Panc1 (cell line): ENCODE data around the gene CLUH.

Experiments used
- POLR2AphosphoS5 ChIP-seq: IDR thresholded peaks from 2 replicates; pipeline ENCODE4 v1.6.1; 2012; ENCODE audit warnings: mild to moderate bottlenecking, low read depth, low read length, moderate library complexity
- SIN3A ChIP-seq: IDR thresholded peaks from 2 replicates; pipeline ENCODE4 v1.6.1; 2012; ENCODE audit warnings: low read depth, mild to moderate bottlenecking, low read length, moderate library complexity, borderline replicate concordance; ENCODE audit not compliant: insufficient read depth
- TCF7L2 ChIP-seq: IDR thresholded peaks from 2 replicates; pipeline ENCODE4 v1.6.1; 2011; ENCODE audit warnings: mild to moderate bottlenecking, low read depth, low read length, inconsistent platforms
- TF ChIP-seq, protein P1 (sequence below): fragments of 450-650 bp; IDR thresholded peaks from 2 replicates; pipeline ENCODE4 v1.5.1; 2017; ENCODE audit warnings: mild to moderate bottlenecking
- TF ChIP-seq, protein P2 (sequence below), 2 experiments: IDR thresholded peaks; 2 replicates each; pipeline ENCODE4 v1.6.1; 2011 to 2012; ENCODE audit warnings: low read depth in 2 of 2, control low read depth in 1 of 2, low read length in 1 of 2, mild to moderate bottlenecking in 1 of 2, moderate library complexity in 1 of 2; ENCODE audit not compliant: insufficient read depth in 1 of 2

DNA sequence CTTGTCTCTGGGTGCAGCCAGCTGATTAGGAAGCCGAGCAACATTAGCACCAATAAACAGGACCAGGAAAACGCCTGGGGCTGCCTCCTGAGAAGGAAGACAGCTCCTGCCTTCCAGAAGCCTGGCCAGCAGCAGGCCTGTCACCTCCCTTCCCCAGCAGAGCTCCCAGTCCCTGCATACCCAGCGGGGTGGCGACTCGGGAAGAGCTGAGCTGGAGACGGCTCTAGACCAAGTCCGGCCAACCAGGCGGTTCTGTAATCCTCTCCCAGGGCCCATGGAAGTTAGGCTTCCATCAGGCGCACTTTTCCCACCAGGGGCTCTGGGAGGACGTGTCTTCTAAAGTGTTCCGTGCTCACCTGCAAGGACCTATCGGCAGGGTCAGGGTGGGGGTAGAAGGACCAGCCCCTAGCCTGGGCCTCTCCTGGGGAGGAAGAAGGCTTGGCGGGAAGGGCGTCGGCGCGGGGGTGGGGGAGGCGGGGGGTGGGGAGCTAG, 12.0 kb upstream of the CLUH start:
- TF ChIP-seq, protein P1, sequence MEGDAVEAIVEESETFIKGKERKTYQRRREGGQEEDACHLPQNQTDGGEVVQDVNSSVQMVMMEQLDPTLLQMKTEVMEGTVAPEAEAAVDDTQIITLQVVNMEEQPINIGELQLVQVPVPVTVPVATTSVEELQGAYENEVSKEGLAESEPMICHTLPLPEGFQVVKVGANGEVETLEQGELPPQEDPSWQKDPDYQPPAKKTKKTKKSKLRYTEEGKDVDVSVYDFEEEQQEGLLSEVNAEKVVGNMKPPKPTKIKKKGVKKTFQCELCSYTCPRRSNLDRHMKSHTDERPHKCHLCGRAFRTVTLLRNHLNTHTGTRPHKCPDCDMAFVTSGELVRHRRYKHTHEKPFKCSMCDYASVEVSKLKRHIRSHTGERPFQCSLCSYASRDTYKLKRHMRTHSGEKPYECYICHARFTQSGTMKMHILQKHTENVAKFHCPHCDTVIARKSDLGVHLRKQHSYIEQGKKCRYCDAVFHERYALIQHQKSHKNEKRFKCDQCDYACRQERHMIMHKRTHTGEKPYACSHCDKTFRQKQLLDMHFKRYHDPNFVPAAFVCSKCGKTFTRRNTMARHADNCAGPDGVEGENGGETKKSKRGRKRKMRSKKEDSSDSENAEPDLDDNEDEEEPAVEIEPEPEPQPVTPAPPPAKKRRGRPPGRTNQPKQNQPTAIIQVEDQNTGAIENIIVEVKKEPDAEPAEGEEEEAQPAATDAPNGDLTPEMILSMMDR: no peak
- TF ChIP-seq POLR2AphosphoS5: no peak
- TF ChIP-seq, protein P2, sequence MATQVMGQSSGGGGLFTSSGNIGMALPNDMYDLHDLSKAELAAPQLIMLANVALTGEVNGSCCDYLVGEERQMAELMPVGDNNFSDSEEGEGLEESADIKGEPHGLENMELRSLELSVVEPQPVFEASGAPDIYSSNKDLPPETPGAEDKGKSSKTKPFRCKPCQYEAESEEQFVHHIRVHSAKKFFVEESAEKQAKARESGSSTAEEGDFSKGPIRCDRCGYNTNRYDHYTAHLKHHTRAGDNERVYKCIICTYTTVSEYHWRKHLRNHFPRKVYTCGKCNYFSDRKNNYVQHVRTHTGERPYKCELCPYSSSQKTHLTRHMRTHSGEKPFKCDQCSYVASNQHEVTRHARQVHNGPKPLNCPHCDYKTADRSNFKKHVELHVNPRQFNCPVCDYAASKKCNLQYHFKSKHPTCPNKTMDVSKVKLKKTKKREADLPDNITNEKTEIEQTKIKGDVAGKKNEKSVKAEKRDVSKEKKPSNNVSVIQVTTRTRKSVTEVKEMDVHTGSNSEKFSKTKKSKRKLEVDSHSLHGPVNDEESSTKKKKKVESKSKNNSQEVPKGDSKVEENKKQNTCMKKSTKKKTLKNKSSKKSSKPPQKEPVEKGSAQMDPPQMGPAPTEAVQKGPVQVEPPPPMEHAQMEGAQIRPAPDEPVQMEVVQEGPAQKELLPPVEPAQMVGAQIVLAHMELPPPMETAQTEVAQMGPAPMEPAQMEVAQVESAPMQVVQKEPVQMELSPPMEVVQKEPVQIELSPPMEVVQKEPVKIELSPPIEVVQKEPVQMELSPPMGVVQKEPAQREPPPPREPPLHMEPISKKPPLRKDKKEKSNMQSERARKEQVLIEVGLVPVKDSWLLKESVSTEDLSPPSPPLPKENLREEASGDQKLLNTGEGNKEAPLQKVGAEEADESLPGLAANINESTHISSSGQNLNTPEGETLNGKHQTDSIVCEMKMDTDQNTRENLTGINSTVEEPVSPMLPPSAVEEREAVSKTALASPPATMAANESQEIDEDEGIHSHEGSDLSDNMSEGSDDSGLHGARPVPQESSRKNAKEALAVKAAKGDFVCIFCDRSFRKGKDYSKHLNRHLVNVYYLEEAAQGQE (IDR thresholded peaks at IDR 0.05; ENCODE audit: insufficient read depth in 1 of 2, low read depth in 2 of 2, low read length in 1 of 2): no peak
- TF ChIP-seq SIN3A: no peak
- TF ChIP-seq TCF7L2: no peak
